ENCODE measurements around the gene NRSN1. TPM values are rescaled to one million over a fixed set of nuclear protein-coding genes. Genes with fewer than 3 reads are reported as not detected.
A peak's percentile ranks its signal among the peaks of the same experiment; 100 is the strongest.
"Not testable (repeated sequence)": the region's sequence is repeated elsewhere in the genome, so short reads cannot be mapped to it uniquely, and the experiment has no call there.

NRSN1 gene
- total RNA-seq, 2 experiments from 2014 or later, result not detected

- POLR2A ChIA-PET, result no interaction called here
- no peak overlapping the region for H3K27ac Mint-ChIP-seq
- no peak overlapping the region for H3K4me3 Mint-ChIP-seq
- H3K4me1 Mint-ChIP-seq, result no peaks in the 10 kb centered on the region
- DNase-seq, result no peak
- peaks cover 3% of the 10 kb centered on the region for H3K27me3 Mint-ChIP-seq
- H3K36me3 Mint-ChIP-seq (ENCODE audit: low read depth), result no peaks in the 10 kb centered on the region
- CTCF ChIA-PET, result no interaction called here
- no peaks in the 10 kb centered on the region for H3K9me3 Mint-ChIP-seq
These were observed 15.6 kb upstream of the NRSN1 start for GRCh38 chr6:24110417-24110816.

DNA sequence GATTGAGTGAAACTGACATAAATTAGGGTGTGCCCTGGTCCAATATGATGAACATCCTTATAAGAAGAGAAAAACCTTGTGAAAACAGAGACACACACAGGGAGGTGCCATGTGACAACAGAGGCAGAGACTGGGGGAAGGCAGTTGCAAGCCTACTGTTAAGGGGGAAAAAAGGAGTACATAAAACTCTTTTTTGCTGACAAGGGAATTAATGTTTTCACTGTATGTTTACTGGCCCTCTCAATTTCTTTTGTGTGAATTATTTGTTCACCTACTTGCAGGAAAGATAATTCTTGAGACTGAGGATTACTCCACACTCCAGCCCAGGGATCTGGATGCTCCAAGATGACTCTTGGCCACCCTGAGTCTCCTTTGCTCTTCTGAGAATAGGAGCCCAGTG, 12.1 kb upstream of the NRSN1 start:
- ChIA-PET POLR2A (no interaction called here), CTCF (no interaction called here)
- Mint-ChIP-seq H3K4me3 (no peak overlapping the region), H3K4me1 (no peaks in the 10 kb centered on the region), H3K27me3 (no peaks in the 10 kb centered on the region), H3K9me3 (no peaks in the 10 kb centered on the region), H3K36me3 (ENCODE audit: low read depth) (no peaks in the 10 kb centered on the region), H3K27ac (no peak overlapping the region)
- DNase-seq, result no peak

DNA sequence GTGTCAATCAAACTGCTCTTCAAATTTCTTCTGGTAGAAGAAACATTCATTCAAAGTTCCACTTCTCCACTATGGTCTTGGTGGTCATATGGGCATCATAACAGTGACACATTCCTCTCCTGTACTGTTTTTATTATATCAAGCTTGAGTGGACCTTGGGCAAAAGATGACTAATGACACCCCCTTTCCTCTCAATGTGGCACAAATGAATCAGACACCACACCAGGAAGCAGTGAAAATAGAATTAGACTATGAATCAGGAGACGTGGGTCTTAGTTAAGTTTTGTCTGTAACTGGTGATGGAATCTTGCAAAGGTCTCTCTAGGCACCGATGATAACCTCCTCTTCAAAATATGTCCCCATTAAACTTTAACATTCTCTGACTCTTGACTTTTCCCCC, 9.0 kb upstream of the NRSN1 start:
- DNase-seq, result no peak
- Mint-ChIP-seq H3K27me3 (no peaks in the 10 kb centered on the region), H3K4me1 (no peaks in the 10 kb centered on the region), H3K9me3 (no peaks in the 10 kb centered on the region), H3K27ac (no peak overlapping the region), H3K4me3 (no peak overlapping the region), H3K36me3 (ENCODE audit: low read depth) (no peaks in the 10 kb centered on the region)
- CTCF ChIA-PET, result no interaction called here
- POLR2A ChIA-PET, result no interaction called here

- peaks cover 3% of the 10 kb centered on the region for H3K4me1 Mint-ChIP-seq
- no peaks in the 10 kb centered on the region for H3K36me3 Mint-ChIP-seq (ENCODE audit: low read depth)
- H3K27ac Mint-ChIP-seq, result no peak overlapping the region
- peaks cover 17% of the 10 kb centered on the region for H3K27me3 Mint-ChIP-seq
- POLR2A ChIA-PET, result no interaction called here
- H3K9me3 Mint-ChIP-seq, result peaks cover 2% of the 10 kb centered on the region
- CTCF ChIA-PET, result interaction anchor here (0.5 kb wide), 1 partner anchor 74 kb away, joined by 4 read pairs; no protein-coding TSS in a partner anchor
- H3K4me3 Mint-ChIP-seq, result no peak overlapping the region
- DNase-seq, result no peak
These were observed 3.9 kb upstream of the NRSN1 start for GRCh38 chr6:24122139-24122538.

DNA sequence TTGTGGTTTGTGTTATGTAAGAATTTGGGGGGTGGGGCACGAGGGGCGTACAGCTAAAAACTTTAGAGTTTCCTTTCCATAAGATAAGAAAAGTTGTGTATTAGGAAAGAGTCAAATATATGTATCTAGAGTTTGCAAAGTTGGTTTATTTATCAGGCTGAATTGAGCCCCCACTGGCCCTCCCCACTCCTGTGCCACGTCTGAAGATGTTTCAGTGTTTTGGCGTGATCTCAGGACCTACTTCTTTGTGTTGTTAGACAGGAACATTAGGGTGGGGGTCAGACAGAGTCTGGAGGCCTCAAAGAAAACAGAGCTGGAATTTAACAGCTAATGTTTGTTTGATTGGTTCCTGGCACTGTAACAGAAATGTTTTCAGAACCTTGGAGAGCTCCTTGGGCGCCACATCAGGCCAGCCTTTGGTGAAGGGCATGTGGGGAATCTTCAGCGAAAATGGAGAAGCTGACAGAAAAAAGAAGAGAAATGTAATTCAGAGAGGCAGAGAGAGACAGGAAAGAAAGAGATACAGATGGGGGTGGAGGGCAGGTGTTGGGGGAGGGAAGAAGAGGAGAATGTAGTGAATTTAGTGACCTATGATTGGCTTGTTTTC, 674 bp downstream of the NRSN1 start:
- peaks cover 2% of the 10 kb centered on the region for H3K9me3 Mint-ChIP-seq
- DNase-seq, result peak; percentile 54
- ChIA-PET CTCF (no interaction called here), POLR2A (no interaction called here)
- H3K4me3 Mint-ChIP-seq, result no peak overlapping the region
- peaks cover 3% of the 10 kb centered on the region for H3K4me1 Mint-ChIP-seq
- no peaks in the 10 kb centered on the region for H3K36me3 Mint-ChIP-seq (ENCODE audit: low read depth)
- peaks cover 20% of the 10 kb centered on the region for H3K27me3 Mint-ChIP-seq
- H3K27ac Mint-ChIP-seq, result no peak overlapping the region

DNA sequence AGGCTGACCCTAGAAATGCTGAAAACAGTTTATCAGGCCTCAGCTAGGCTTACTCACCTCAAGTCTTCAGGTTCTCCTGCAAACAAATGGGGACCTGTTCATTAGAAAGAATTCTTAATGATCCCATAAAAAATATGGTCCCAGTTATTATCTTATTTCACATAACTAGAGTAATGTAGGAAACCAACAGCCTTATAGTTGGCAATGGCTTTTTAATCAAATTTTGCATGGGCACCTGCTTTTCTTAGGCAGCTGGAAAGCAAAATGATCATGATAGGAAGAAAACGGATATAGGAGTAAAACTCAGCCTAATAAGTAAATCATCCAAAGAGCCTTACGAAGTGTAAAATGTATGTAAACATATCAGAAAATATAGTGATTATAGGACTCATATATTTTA, 1.3 kb downstream of the NRSN1 start:
- no peak for DNase-seq
- POLR2A ChIA-PET, result no interaction called here
- Mint-ChIP-seq H3K9me3 (peaks cover 2% of the 10 kb centered on the region), H3K4me1 (peaks cover 3% of the 10 kb centered on the region), H3K36me3 (ENCODE audit: low read depth) (no peaks in the 10 kb centered on the region), H3K27ac (no peak overlapping the region), H3K27me3 (peaks cover 20% of the 10 kb centered on the region), H3K4me3 (no peak overlapping the region)
- CTCF ChIA-PET, result no interaction called here

DNA sequence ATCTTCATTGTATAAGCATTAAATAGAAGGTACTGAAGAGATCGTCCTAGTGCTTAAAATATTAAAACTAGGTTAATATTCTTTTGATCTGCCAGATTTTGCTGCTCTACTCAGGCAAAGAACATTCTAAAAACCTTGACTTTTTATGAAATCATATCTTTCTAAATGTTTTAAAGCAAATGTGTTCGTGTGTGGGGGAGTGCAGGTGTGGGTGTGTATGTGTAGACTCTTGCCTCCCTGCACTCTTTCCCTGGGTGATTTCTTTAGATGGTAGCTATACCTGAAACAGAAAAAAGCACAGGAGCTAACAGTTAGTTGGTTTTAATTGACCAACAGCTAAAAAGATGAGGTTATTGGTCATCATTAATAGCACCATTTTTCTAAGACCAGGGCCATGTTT, 5.7 kb downstream of the NRSN1 start:
- DNase-seq, result no peak
- ChIA-PET POLR2A (no interaction called here), CTCF (interaction anchor here (1.1 kb wide), 1 partner anchor 26 kb away, joined by 6 read pairs; no protein-coding TSS in a partner anchor)
- Mint-ChIP-seq H3K9me3 (peaks cover 1% of the 10 kb centered on the region), H3K27ac (no peak overlapping the region), H3K4me3 (no peak overlapping the region), H3K36me3 (ENCODE audit: low read depth) (no peaks in the 10 kb centered on the region), H3K4me1 (no peaks in the 10 kb centered on the region), H3K27me3 (peaks cover 6% of the 10 kb centered on the region)

GRCh38 chr6:24139080-24139479, 13.1 kb downstream of the NRSN1 start:
- Mint-ChIP-seq H3K36me3 (ENCODE audit: low read depth) (no peaks in the 10 kb centered on the region), H3K4me1 (no peaks in the 10 kb centered on the region), H3K27ac (no peak overlapping the region), H3K9me3 (no peaks in the 10 kb centered on the region), H3K4me3 (no peak overlapping the region), H3K27me3 (no peaks in the 10 kb centered on the region)
- POLR2A ChIA-PET, result no interaction called here
- CTCF ChIA-PET, result no interaction called here
- no peak for DNase-seq

DNA sequence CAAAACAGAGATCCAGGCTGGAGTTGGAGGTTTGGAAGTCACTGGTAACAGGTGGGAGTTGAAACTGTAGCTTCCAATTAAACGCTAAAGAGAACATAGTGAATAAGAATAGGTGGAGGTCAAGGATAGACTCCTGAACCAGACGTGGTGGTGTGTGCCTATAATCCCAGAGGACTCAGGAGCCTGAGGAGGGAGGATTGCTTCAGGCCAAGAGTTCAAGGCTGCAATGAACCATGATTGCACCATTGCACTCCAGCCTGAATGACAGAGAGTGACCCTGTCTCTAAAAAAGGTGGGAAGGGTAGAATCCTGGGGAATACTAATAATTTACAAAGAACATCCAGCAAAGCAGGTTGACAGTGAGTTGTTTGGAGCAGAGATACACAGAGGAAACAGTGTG, 13.6 kb downstream of the NRSN1 start:
- H3K4me1 Mint-ChIP-seq, result no peaks in the 10 kb centered on the region
- H3K27me3 Mint-ChIP-seq, result no peaks in the 10 kb centered on the region
- no peak overlapping the region for H3K4me3 Mint-ChIP-seq
- no peaks in the 10 kb centered on the region for H3K36me3 Mint-ChIP-seq (ENCODE audit: low read depth)
- CTCF ChIA-PET, result no interaction called here
- DNase-seq, result no peak
- H3K27ac Mint-ChIP-seq, result no peak overlapping the region
- H3K9me3 Mint-ChIP-seq, result no peaks in the 10 kb centered on the region
- POLR2A ChIA-PET, result no interaction called here

- Mint-ChIP-seq H3K36me3 (ENCODE audit: low read depth) (no peaks in the 10 kb centered on the region), H3K4me1 (no peaks in the 10 kb centered on the region), H3K4me3 (no peak overlapping the region), H3K9me3 (no peaks in the 10 kb centered on the region), H3K27me3 (no peaks in the 10 kb centered on the region), H3K27ac (no peak overlapping the region)
- POLR2A ChIA-PET, result no interaction called here
- CTCF ChIA-PET, result no interaction called here
- DNase-seq, result no peak
These were observed 14.6 kb downstream of the NRSN1 start for GRCh38 chr6:24140591-24140990.

DNA sequence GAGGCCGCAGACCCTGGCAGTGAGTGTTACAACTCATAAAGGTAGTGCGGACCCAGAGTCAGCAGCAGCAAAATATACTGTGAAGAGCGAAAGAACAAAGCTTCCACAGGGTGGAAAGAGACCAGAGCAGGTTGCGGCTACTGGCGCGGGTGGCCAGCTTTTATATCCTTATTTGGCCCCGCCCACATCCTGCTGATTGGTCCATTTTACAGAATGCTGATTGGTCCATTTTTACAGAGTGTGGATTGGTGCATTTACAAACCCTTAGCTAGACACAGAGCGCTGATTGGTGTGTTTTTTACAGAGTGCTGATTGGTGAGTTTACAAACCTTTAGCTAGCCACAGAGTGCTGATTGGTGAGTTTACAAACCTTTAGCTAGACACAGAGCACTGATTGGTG, 16.7 kb downstream of the NRSN1 start:
- DNase-seq; H3K36me3 Mint-ChIP-seq (ENCODE audit: low read depth): not testable (repeated sequence)

DNA sequence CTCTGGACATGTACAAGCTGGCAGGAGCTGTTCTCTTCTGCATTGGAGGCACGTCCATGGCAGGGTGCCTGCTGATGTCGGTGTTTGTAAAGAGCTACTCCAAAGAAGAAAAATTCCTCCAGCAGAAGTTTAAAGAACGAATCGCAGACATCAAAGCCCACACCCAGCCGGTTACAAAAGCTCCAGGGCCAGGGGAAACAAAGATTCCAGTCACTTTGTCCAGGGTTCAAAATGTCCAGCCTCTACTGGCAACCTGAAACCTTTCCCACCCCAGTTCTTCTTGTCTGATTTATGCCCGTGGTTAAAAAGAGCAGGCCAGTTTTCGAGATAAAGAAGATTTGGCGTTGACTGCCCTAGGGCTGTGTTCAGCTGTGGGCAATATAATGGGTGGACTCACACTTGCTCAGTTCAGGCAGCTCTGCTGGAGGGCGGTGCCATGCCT, 19.7 kb downstream of the NRSN1 start:
- no peak overlapping the region for H3K4me3 Mint-ChIP-seq
- H3K9me3 Mint-ChIP-seq, result no peaks in the 10 kb centered on the region
- no peaks in the 10 kb centered on the region for H3K4me1 Mint-ChIP-seq
- H3K27ac Mint-ChIP-seq, result no peak overlapping the region
- POLR2A ChIA-PET, result no interaction called here
- H3K27me3 Mint-ChIP-seq, result no peaks in the 10 kb centered on the region
- DNase-seq, result no peak
- H3K36me3 Mint-ChIP-seq (ENCODE audit: low read depth), result no peaks in the 10 kb centered on the region
- CTCF ChIA-PET, result no interaction called here

More for the DNA sequence above, 16.7 kb downstream of the NRSN1 start:
- H3K27me3 Mint-ChIP-seq, H3K4me1 Mint-ChIP-seq, CTCF ChIA-PET, H3K27ac Mint-ChIP-seq, H3K9me3 Mint-ChIP-seq, POLR2A ChIA-PET, H3K4me3 Mint-ChIP-seq: not testable (repeated sequence)

- no peaks in the 10 kb centered on the region for H3K27me3 Mint-ChIP-seq
- H3K4me3 Mint-ChIP-seq, result no peak overlapping the region
- H3K27ac Mint-ChIP-seq, result no peak overlapping the region
- H3K36me3 Mint-ChIP-seq (ENCODE audit: low read depth), result no peaks in the 10 kb centered on the region
- no peaks in the 10 kb centered on the region for H3K4me1 Mint-ChIP-seq
- ChIA-PET POLR2A (no interaction called here), CTCF (no interaction called here)
- H3K9me3 Mint-ChIP-seq, result no peaks in the 10 kb centered on the region
- no peak for DNase-seq
These were observed 20.9 kb downstream of the NRSN1 start for GRCh38 chr6:24146871-24147270.

GRCh38 chr6:24147511-24148153, 21.6 kb downstream of the NRSN1 start:
- ChIA-PET POLR2A (no interaction called here), CTCF (no interaction called here)
- Mint-ChIP-seq H3K9me3 (no peaks in the 10 kb centered on the region), H3K4me3 (no peak overlapping the region), H3K27ac (no peak overlapping the region), H3K27me3 (no peaks in the 10 kb centered on the region), H3K36me3 (ENCODE audit: low read depth) (no peaks in the 10 kb centered on the region), H3K4me1 (no peaks in the 10 kb centered on the region)
- DNase-seq, result no peak

Data from activated CD4-positive, alpha-beta T cell treated with anti-CD3 and anti-CD28 coated beads, Interleukin-2, amount 10 ng/mL, durations not matched to agents 7 days and 5 days (primary cell).